GM12892 (cell line): ENCODE data around the gene LRRC53.

Experiments used
- POLR2A ChIP-seq: IDR thresholded peaks from 2 replicates; pipeline ENCODE4 v1.6.1; 2011; ENCODE audit warnings: low read depth, low read length, control low read depth
- POLR2AphosphoS5 ChIP-seq: IDR thresholded peaks from 2 replicates; pipeline ENCODE4 v1.6.1; 2011; ENCODE audit warnings: low read depth, low read length, control low read depth
- TAF1 ChIP-seq: IDR thresholded peaks from 2 replicates; pipeline ENCODE4 v1.6.1; 2011; ENCODE audit warnings: low read depth, mild to moderate bottlenecking, control low read depth, low read length, borderline replicate concordance

DNA sequence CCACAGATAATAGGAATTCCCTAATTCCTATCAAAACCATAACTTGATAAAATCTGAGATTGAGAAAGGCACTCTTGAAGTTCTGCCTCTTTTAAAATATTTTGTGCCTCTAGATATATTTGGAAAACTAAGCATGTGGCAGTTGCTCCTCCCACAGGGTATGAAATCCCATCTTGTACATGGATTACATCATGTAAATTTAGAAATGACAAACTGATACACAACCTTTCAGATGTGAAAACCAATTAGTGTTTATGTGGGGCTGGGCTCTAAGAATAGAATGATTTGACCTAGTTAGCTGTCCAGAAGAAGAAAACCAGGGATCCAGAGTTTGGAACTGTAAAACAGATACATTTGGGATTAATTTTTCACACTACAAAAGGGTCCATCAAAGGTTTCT, 15.7 kb downstream of the LRRC53 start:
- TF ChIP-seq TAF1 (no peak), POLR2A (no peak), POLR2AphosphoS5 (no peak)
